ENCODE measurements around the gene DDX51.

DDX51 gene

GRCh38 chr12:132166093-132166492 is 22.0 kb upstream of the DDX51 start:
- no peak for DNase-seq

DNA sequence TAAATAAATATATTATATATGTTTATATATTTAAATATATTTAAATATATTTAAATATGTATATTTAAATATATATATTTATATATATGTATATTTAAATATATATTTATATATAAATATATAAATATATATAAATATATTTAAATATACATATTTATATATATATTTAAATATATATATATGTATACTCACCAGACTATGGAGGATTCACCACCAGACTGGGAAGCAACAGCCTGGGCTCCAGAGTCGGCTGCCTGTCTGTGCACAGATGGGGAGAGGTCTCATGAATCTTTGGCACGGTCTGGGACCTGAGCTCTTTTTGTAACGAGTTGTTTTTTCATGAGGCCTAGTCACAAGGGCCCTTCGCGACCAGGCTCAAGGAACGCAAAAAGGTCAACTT is 21.5 kb upstream of the DDX51 start:
- DNase-seq: no peak

GRCh38 chr12:132164426-132164825 is 20.3 kb upstream of the DDX51 start:
- no peak for DNase-seq

DNA sequence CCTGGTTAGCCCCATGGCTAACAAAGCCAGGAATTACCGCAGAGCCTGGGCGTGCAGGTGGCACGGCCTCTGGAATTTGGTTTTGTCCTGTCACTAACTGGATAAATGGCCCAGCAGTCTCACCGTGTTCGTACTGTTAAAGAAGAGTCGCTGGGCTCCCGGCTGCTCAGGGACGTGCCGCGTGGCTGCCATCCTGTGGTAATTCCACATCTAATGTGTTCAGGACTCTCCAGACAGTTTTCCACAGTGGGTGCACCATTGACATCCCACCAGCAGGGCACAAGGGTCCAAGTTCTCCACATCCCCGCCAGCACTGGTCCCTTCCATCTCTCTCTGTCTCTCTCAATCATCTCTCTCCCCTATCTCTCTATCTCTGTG is 19.8 kb upstream of the DDX51 start:
- DNase-seq: no peak

DNA sequence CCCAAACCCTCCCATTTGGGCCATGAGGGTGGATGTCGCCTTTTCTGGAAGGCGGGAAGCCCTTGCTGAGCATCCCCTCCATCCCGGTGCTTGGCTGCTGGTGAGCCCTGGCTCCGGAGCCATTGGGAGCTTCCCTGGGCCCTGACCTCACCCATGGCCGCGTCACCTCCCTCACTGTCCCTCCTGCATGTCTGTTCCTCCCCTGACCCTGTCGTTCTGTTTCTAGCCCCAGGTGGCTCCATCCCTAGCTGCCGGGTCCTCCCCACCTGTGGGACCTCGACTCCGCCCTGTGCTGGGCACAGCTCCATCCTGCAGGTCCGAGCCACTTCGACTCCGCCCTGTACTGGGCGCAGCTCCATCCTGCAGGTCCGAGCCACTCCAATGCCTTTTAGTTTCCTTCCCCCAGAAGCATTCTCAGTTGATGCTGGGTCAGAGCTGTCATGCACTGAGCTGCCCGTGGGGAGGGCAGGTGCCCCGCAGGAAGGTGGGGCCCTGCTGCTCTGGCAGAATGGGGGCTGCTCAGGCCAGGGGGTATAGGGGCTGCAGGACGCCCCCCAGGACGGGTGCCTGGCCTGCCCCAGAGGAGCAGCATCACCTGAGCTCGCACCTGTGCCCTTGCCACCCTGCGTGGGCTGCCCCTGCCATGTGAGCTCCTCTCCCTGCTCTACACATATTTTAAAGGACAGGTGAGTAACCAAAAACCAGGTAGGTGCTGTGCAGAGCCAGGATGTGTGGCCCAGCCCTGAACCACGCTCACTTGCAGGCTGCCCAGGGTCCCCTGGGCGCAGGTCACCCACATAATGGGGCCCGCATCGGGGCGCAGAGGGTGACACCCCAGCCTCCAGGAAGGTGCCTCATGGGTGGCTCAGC is 19.2 kb upstream of the DDX51 start:
- no peak for DNase-seq

DNA sequence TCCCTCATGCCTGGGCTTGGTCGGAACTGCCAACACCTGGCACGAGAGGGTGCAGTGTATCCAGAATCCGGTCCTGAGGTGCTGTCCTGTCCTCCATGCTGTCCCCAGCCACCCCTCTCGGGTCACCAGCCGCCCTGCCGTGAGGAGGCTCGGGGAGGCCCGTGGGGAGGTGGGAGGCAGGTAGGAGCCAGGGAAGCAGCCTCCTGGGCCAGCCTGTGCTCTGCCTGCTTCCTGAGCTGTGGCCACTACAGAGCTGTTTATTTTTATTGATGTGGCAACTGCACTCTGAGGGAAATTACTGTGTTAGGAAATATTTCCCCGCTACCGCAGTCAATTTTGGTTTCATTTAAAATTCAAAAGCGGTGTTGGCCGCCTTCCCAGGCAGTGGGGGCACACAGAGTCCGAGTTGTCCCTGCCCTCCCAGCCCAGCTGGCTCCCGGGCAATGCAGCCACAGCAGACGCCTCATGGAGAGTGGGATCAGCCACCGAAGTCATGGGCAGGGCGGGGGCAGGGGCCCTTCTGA is 18.5 kb upstream of the DDX51 start:
- no peak for DNase-seq

GRCh38 chr12:132161796-132162507 is 17.8 kb upstream of the DDX51 start:
- no peak for DNase-seq

DNA sequence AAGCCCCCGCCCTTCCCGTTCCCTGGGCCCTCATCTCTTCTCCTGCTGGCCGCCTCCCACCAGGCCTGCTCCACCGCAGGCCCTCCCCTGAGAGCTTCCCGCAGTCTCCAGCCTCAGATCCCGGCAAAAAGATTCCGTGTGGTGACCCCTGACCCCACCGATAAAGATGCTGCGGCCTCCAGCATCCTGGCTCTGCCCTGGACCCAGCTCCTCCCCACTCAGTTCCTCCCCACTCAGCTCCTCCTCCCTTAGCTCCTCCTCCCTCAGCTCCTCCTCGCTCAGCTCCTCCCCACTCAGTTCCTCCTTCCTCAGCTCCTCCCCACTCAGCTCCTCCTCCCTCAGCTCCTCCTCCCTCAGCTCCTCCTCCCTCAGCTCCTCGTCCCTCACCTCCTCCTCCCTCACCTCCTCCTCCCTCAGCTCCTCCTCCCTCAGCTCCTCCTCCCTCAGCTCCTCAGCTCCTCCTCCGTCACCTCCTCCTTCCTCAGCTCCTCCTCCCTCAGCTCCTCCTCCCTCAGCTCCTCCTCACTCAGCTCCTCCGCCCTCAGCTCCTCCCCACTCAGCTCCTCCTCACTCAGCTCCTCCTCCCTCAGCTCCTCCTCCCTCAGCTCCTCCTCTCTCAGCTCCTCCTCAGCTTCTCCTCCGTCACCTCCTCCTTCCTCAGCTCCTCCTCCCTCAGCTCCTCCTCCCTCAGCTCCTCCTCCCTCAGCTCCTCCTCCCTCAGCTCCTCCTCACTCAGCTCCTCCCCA is 17.1 kb upstream of the DDX51 start:
- DNase-seq: no peak

- DNase-seq: no peak
Measured at GRCh38 chr12:132160601-132161035, 16.5 kb upstream of the DDX51 start.

DNA sequence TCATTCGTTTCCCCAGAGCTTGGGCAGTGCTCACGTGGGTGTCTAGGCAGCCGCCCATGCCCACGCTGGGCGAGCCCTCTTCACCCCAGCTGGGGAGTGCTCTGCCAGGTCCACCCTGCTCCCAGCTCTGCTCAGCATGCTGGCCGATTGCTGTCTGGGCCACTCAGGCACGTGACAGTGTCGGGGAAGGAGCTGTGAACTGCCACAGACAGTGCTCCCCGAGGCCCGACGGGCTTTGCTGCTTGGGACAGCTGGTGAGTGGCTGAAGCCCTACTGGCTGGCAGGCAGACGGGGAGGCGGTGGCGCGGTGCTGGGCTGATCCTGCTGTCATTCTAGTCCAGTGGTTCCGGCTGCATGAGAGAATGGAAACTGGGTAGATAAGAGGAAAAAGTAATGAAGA is 15.9 kb upstream of the DDX51 start:
- DNase-seq: no peak

GRCh38 chr12:132159555-132160003 is 15.5 kb upstream of the DDX51 start:
- DNase-seq: no peak

DNA sequence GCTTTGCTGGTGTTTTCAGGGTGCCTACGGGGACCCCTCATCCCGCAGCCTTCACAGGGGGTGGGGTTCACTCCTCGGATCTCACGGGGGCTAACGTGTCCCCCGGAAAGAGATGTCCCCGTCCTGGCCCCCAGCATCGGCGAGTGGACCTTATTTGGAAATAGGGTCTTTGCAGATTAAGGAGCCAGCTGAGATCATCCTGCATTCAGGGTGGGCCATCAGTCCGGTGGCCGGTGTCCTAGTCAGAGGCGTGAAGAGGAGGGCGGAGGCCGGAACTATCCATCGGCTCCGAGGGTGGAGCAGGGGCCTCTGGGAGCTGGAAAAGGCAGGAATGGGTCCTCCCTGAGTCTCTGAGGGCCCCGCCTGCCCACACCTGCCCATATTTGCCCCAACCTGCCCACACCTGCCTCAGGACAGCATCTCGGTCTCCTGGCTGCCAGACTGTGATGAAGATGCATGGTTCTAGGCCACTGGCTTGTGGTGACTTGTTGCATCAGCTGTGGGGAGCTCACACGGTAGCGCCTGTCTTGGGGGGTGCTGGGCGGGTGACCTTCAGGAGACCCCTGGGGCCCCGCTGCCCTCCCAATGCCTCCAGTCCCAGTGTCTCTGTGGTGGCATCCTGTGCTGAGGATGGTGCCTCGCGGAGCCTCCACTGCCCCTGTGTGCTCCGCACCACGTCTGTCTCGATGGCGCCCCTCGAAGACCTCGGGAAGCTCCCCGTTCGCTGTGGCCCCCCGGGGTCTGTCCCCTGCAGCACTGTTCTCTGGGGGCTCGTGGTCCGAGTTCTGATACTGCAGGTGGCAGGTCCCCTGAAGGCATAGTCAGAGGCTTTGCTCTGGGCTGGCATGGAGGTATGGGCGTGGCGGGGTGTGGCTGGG is 14.8 kb upstream of the DDX51 start:
- DNase-seq: no peak

DNA sequence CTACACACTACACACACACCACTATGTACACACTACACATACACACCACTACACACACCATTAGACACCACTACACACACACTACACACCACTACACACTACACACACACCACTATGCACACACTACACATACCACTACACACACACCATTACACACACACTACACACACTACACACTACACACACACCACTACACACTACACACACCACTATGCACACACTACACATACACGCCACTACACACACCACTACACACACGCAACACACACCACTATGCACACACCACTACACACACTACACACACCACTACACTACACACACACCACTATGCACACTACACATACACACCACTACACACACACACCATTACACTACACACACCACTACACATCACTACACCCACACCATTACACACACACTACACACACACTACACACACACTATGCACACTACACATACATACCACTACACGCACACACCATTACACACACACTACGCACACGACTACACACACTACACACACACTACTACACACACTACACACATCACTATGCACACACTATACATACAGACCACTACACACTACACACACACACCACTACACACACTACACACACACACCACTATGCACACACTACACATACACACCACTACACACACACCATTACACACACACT is 13.8 kb upstream of the DDX51 start:
- no peak for DNase-seq

DNA sequence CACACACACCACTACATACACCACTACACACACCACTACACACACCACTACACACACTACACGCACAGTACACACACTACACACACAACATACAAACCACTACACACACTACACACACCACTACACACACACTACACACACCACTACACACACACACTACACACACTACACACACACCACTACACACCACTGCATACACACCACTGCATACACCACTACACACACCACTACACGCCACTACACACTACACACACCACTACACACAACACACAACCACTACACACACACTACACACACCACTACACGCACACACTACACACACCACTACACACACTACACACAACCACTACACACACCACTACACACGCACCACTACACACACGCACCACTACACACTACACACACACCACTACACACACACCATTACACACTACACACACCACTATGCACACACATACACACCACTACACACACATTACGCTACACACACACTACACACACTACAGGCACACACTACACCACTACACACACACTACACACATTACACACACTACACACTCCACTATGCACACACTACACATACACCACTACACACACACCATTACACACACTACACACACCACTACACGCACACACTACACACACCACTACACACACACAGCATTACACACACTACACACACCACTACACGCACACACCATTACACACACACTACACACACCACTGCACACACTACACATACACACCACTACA is 12.6 kb upstream of the DDX51 start:
- DNase-seq: no peak

- DNase-seq: no peak
Measured at GRCh38 chr12:132155771-132156572, 11.9 kb upstream of the DDX51 start.

DNA sequence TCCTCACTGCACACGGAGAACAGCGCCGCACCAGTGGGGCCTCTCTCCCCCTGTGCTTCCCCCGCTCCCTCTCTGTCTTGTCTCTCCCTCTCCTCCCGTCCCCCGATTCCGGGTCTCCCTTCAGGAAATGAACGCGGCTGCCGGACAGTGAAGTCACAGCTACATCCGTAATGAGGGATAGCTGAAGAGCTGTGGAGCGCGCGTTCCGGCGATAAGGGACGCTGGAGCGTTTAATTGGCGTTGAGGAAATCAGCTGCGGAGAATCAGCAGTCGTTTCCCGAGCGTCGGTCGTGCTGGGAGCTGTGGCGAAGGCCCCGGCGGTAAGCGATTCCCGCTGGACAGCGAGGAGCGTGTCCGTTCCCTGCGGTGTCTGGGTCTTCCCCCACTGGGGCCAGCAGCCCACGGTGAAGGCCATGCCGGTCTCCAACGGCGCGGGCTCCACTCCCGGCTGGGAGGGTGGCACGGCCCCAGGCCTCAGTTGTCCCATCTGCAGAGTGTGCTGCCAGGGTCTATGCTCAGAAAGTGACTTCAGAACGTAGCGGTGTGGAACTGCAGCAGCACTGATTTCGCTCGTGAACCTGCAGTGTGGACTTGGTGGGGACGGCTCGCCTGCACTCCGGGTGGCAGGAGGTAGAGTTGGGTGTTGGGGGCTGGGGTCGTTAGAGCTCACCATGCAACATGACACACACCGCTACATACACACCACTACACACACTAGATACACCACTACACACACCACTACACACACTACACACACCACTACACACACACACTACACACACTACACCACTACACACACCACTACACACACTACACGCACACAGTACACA is 11.0 kb upstream of the DDX51 start:
- DNase-seq: no peak

- DNase-seq: no peak
Measured at GRCh38 chr12:132154341-132154761, 10.2 kb upstream of the DDX51 start.

- DNase-seq: peak; percentile 73
Measured at GRCh38 chr12:132153501-132154340, 9.6 kb upstream of the DDX51 start.

Data from CD4-positive, alpha-beta T cell treated with Interleukin-15 for 1 hour (primary cell).